ENCODE results near the gene LSM7.

LSM7 gene

DNA sequence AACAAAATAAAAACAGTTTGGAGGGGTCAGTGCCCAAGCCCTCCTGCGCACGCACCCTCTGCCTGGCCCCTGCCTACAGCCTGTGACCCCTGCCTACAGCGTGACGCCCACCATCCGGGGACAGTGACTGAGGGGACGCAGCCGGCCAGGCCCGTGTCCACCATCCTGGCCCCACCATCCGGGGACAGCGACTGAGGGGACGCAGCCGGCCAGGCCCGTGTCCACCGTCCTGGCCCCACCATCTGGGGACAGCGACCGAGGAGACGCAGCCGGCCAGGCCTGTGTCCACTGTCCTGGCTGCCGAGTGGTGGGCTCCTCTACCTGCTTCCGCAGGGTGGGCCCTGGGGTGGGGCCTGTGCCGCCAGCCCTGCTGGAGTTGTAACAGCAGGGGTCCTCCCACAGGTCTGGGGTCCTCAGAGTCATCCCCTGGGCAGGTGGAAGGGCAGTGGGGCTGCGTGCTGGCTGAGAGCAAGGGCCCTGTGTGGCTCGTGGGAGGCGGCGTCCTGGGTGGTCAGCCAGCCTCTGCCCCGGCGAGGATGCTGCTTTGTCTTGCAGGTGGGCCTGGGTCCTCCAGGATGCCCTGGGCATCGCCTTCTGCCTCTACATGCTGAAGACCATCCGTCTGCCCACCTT, 14.4 kb upstream of the LSM7 start:
- Histone ChIP-seq H3K27ac (ENCODE audit: low read depth, low read length) (no peak overlapping the region), H3K9ac (ENCODE audit: low read depth, low read length) (no peak overlapping the region), H3K36me3 (ENCODE audit: insufficient read depth, low read length) (peaks cover 28% of the 10 kb centered on the region), H3K9me3 (ENCODE audit: insufficient read depth, low read depth, low read length) (no peaks in the 10 kb centered on the region), H3K27me3 (ENCODE audit: insufficient read depth, low read length) (no peaks in the 10 kb centered on the region), H3K4me1 (ENCODE audit: insufficient read depth, low read length) (no peaks in the 10 kb centered on the region), H3K4me3 (ENCODE audit: low read length) (no peak overlapping the region)
- WGBS = 93% methylated on average over 29 of the region's 29 CpGs

DNA sequence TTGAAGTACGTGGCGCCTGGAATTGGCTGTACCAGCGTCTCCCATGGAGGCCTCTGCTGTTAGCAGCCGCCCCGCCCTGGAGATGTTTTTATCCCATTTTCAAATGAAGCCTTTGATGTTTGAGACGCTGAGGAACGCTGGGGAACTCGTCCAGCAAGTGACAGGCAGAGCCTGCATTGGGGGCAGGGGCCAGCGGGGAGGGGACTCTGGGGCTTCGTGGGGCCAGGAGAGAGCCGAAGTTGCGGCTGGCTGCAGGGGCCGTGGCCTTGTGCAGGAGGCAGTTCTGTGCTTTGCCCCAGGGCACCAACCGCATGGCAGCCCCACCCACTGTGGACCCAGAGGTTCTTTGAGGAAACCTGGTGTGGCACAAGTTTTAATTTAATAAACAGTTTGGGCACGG, 13.6 kb upstream of the LSM7 start:
- Histone ChIP-seq H3K27ac (ENCODE audit: low read depth, low read length) (no peak overlapping the region), H3K4me3 (ENCODE audit: low read length) (no peak overlapping the region), H3K36me3 (ENCODE audit: insufficient read depth, low read length) (peaks cover 28% of the 10 kb centered on the region), H3K4me1 (ENCODE audit: insufficient read depth, low read length) (no peaks in the 10 kb centered on the region), H3K9ac (ENCODE audit: low read depth, low read length) (no peak overlapping the region), H3K9me3 (ENCODE audit: insufficient read depth, low read depth, low read length) (no peaks in the 10 kb centered on the region), H3K27me3 (ENCODE audit: insufficient read depth, low read length) (no peaks in the 10 kb centered on the region)
- WGBS = 95% methylated on average over 15 of the region's 15 CpGs

DNA sequence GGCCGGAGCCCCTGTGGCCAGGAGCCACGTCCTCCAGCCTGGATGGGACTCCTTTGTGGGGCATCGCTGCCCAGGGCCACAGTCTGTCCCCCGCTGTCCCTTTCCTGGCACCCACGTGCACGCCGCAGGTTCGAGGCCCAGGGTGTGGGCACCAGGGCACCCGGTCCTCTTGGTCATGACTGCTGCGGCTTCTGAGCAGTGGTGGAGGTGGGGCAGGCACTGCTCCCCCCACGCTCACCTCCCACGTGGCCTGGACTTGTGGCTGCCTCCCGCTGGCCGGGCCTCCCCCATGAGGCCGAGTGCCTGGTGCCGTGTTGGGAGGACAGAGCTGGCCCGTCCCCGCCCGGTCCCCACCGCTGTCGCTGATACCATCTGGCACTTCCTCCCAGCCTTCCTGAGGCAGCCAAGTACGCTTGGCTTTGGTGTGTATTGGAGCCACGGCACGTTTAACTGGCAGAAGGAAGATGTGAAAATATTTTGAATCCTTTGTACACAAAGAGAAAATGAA, 12.9 kb upstream of the LSM7 start:
- Histone ChIP-seq H3K4me3 (ENCODE audit: low read length) (no peak overlapping the region), H3K4me1 (ENCODE audit: insufficient read depth, low read length) (no peaks in the 10 kb centered on the region), H3K27me3 (ENCODE audit: insufficient read depth, low read length) (no peaks in the 10 kb centered on the region), H3K9me3 (ENCODE audit: insufficient read depth, low read depth, low read length) (no peaks in the 10 kb centered on the region), H3K27ac (ENCODE audit: low read depth, low read length) (no peak overlapping the region), H3K36me3 (ENCODE audit: insufficient read depth, low read length) (peaks cover 25% of the 10 kb centered on the region), H3K9ac (ENCODE audit: low read depth, low read length) (no peak overlapping the region)
- 96% methylated on average over 24 of the region's 24 CpGs for WGBS

- Histone ChIP-seq H3K27me3 (ENCODE audit: insufficient read depth, low read length) (no peaks in the 10 kb centered on the region), H3K4me3 (ENCODE audit: low read length) (no peak overlapping the region), H3K9ac (ENCODE audit: low read depth, low read length) (no peak overlapping the region), H3K9me3 (ENCODE audit: insufficient read depth, low read depth, low read length) (no peaks in the 10 kb centered on the region), H3K27ac (ENCODE audit: low read depth, low read length) (no peak overlapping the region), H3K36me3 (ENCODE audit: insufficient read depth, low read length) (peaks cover 24% of the 10 kb centered on the region), H3K4me1 (ENCODE audit: insufficient read depth, low read length) (no peaks in the 10 kb centered on the region)
- WGBS = 93% methylated on average over 38 of the region's 38 CpGs
Measured at GRCh38 chr19:2340496-2341243, 12.3 kb upstream of the LSM7 start.

DNA sequence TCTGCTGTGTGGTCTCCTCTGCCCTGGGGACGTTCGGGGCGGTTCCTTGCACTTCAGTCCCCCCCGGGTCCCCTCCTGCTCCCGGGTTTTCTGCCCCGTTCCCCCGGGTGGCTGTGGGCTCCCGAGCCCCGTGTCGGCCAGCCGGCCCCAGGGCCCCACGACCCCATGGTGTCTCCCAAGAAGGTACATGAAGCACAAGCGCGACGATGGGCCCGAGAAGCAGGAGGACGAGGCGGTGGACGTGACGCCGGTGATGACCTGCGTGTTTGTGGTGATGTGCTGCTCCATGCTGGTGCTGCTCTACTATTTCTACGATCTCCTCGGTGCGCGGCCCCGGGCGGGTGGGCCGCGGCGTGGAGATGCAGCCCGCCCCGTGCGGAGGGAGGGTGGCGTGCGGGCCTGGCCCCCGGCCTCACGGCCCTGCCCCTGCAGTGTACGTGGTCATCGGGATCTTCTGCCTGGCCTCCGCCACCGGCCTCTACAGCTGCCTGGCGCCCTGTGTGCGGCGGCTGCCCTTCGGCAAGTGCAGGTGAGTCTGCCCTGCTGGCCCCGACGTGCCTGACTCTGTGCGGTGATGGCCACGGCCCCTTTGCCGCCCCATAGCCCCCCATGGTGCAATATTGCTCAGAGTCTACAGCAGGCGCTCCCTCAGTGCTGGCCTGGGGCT, 11.4 kb upstream of the LSM7 start:
- Histone ChIP-seq H3K27ac (ENCODE audit: low read depth, low read length) (no peak overlapping the region), H3K4me1 (ENCODE audit: insufficient read depth, low read length) (no peaks in the 10 kb centered on the region), H3K9ac (ENCODE audit: low read depth, low read length) (no peak overlapping the region), H3K4me3 (ENCODE audit: low read length) (no peak overlapping the region), H3K9me3 (ENCODE audit: insufficient read depth, low read depth, low read length) (no peaks in the 10 kb centered on the region), H3K36me3 (ENCODE audit: insufficient read depth, low read length) (peaks cover 22% of the 10 kb centered on the region), H3K27me3 (ENCODE audit: insufficient read depth, low read length) (no peaks in the 10 kb centered on the region)
- 95% methylated on average over 52 of the region's 52 CpGs for WGBS

- H3K9me3 ChIP-seq (ENCODE audit: insufficient read depth, low read depth, low read length) = no peaks in the 10 kb centered on the region
- no peak overlapping the region for H3K4me3 ChIP-seq (ENCODE audit: low read length)
- H3K4me1 ChIP-seq (ENCODE audit: insufficient read depth, low read length) = no peaks in the 10 kb centered on the region
- H3K27ac ChIP-seq (ENCODE audit: low read depth, low read length) = no peak overlapping the region
- 97% methylated on average over 54 of the region's 54 CpGs for WGBS
- no peaks in the 10 kb centered on the region for H3K27me3 ChIP-seq (ENCODE audit: insufficient read depth, low read length)
- peaks cover 21% of the 10 kb centered on the region for H3K36me3 ChIP-seq (ENCODE audit: insufficient read depth, low read length)
- H3K9ac ChIP-seq (ENCODE audit: low read depth, low read length) = no peak overlapping the region
Measured at GRCh38 chr19:2338751-2339643, 10.6 kb upstream of the LSM7 start.

DNA sequence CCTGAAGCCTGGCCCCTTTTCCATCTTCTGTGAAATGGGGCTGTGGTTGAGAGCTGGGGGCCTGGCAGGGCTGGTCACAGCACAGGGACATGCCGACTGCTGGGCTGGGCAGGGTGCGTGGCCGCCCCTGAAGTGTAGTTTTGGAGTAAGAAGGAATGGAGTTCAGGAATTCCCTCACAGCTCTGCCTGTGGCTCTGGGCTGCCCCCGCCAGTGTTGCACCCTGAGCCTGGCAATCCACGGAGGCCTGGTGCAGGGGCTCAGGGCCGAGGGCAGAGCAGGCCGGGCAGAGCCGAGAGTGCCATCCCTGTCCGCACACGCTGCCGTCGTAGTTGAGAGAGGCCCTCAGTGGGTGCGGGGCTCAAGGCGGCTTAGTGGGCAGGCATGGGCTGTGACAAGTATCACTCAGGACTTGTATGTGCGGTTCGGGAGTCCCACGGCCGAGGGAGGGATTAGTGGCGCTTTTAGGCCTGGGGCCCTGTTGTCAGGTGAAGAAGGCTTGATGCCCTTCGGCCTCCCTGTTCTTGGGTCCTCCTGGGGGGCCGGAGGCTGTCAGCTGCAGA, 9.7 kb upstream of the LSM7 start:
- Histone ChIP-seq H3K9me3 (ENCODE audit: insufficient read depth, low read depth, low read length) (no peaks in the 10 kb centered on the region), H3K36me3 (ENCODE audit: insufficient read depth, low read length) (peaks cover 21% of the 10 kb centered on the region), H3K27me3 (ENCODE audit: insufficient read depth, low read length) (no peaks in the 10 kb centered on the region), H3K4me3 (ENCODE audit: low read length) (no peak overlapping the region), H3K9ac (ENCODE audit: low read depth, low read length) (no peak overlapping the region), H3K4me1 (ENCODE audit: insufficient read depth, low read length) (no peaks in the 10 kb centered on the region), H3K27ac (ENCODE audit: low read depth, low read length) (no peak overlapping the region)
- WGBS = 96% methylated on average over 21 of the region's 21 CpGs

DNA sequence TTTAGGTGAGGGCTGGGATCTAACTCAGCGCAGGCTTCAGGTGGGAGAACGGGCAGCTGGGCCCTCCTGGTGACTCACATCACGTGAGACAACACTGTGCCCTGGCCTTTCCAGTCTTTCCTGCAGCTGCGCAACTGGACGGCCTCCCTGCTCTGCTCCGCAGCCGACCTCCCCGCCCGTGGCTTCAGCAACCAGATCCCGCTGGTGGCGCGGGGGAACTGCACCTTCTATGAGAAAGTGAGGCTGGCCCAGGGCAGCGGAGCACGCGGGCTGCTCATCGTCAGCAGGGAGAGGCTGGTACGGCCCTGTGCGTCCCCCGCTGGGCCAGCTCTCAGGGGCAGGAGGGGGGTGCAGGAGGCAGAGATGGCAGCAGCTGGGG, 8.9 kb upstream of the LSM7 start:
- H3K9ac ChIP-seq (ENCODE audit: low read depth, low read length) = no peak overlapping the region
- H3K4me3 ChIP-seq (ENCODE audit: low read length) = no peak overlapping the region
- H3K4me1 ChIP-seq (ENCODE audit: insufficient read depth, low read length) = no peaks in the 10 kb centered on the region
- WGBS = 76% methylated on average over 19 of the region's 19 CpGs
- H3K27me3 ChIP-seq (ENCODE audit: insufficient read depth, low read length) = no peaks in the 10 kb centered on the region
- no peaks in the 10 kb centered on the region for H3K9me3 ChIP-seq (ENCODE audit: insufficient read depth, low read depth, low read length)
- H3K36me3 ChIP-seq (ENCODE audit: insufficient read depth, low read length) = peaks cover 21% of the 10 kb centered on the region
- H3K27ac ChIP-seq (ENCODE audit: low read depth, low read length) = no peak overlapping the region

DNA sequence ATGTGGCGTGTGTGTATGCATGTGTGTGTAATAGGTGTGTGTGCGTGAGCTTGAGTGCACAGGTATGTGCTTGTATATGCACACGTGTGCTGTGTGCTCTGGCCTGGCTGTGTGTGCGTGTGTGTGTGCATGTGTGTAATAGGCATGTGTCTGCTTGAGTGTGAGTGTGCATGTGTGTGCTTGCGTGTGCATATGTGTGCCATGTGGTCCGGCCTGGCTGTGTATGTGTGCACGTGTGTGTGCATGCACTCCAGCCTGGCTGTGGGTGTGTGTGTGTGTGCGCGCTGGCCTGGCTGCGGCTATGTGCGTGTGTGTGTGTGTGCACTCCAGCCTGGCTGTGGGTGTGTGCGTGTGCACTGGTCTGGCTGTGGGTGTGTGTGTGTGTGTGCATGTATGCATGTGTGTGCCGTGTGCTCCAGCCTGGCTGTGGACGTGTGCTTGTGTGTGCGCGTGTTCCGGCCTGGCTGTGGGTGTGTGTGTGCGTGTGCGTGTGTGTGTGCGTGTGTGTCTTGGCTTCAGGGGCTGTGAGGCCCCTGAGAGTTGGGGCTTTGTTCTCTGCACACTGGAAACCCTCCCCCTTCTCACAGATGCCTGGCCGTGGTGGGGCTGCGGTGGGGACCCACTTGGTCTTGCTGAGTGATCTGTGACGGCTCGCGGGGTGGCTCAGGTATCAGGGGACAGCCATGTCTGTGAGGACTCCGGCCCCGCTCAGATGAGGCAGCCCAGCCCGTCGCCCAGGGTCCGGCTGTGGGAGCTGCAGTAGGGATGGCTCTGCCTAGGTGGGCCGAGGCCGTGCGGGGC, 8.3 kb upstream of the LSM7 start:
- no peaks in the 10 kb centered on the region for H3K27me3 ChIP-seq (ENCODE audit: insufficient read depth, low read length)
- H3K4me3 ChIP-seq (ENCODE audit: low read length) = no peak overlapping the region
- no peak overlapping the region for H3K9ac ChIP-seq (ENCODE audit: low read depth, low read length)
- no peak overlapping the region for H3K27ac ChIP-seq (ENCODE audit: low read depth, low read length)
- H3K4me1 ChIP-seq (ENCODE audit: insufficient read depth, low read length) = no peaks in the 10 kb centered on the region
- H3K36me3 ChIP-seq (ENCODE audit: insufficient read depth, low read length) = peaks cover 19% of the 10 kb centered on the region
- no peaks in the 10 kb centered on the region for H3K9me3 ChIP-seq (ENCODE audit: insufficient read depth, low read depth, low read length)
- 90% methylated on average over 33 of the region's 33 CpGs for WGBS

- Histone ChIP-seq H3K27ac (ENCODE audit: low read depth, low read length) (no peak overlapping the region), H3K27me3 (ENCODE audit: insufficient read depth, low read length) (no peaks in the 10 kb centered on the region), H3K9me3 (ENCODE audit: insufficient read depth, low read depth, low read length) (no peaks in the 10 kb centered on the region), H3K4me3 (ENCODE audit: low read length) (no peak overlapping the region), H3K4me1 (ENCODE audit: insufficient read depth, low read length) (peaks cover 8% of the 10 kb centered on the region), H3K9ac (ENCODE audit: low read depth, low read length) (no peak overlapping the region), H3K36me3 (ENCODE audit: insufficient read depth, low read length) (peaks cover 14% of the 10 kb centered on the region; the same call in 1 of the 2 replicates)
- 94% methylated on average over 3 of the region's 3 CpGs for WGBS
Measured at GRCh38 chr19:2335848-2336247, 7.5 kb upstream of the LSM7 start.
